ENCODE results near the gene DTNBP1.

DNA sequence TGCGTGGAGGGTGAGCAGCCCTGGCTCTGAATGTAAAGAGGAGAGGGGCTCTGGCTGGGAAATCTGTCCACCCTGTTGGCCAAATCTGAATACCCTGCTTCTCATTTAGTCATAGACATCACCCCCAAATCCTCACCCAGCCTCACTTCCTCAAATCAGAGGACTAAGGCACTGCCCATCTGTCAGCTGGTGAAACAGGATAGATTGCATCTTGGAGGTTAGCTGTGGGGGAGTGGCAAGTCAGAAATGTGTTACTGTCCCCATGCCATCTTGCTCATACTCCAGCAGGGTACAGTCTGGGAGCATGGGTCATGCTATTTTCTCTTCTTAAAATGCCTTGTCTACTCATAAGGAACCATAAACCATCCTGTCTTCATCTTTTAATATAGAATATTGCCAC, 9.5 kb upstream of the DTNBP1 start:
- TF ChIP-seq ELK1 (IDR thresholded peaks at IDR 0.05; ENCODE audit: borderline replicate concordance, low read depth, low read length) (no peak), CTCF (conservative IDR thresholded peaks at IDR 0.05; ENCODE audit: low read depth, low read length) (no peak), MXI1 (IDR thresholded peaks at IDR 0.05; ENCODE audit: borderline replicate concordance, low read depth, low read length) (no peak), RAD21 (IDR thresholded peaks at IDR 0.05; ENCODE audit: low read length) (no peak), POLR2A (IDR thresholded peaks at IDR 0.05; ENCODE audit: low read depth, low read length) (no peak)
